IPS-NIHi11 (cell line): Measurements from ENCODE around the gene ZKSCAN7.
"Not testable (repeated sequence)": the region's sequence is repeated elsewhere in the genome, so short reads cannot be mapped to it uniquely, and the experiment has no call there.

Experiments
- DNase-seq: peaks from one replicate; pipeline ENCODE4 v3.0.0; 2012; ENCODE audit warnings: mixed read lengths, low spot score

ZKSCAN7 gene

GRCh38 chr3:44554626-44555592 is at the start of gene ZKSCAN7:
Gene ZKSCAN7, plus strand, starts transcription at chr3:44555193. Its CDS starts 1,855 bp downstream, at chr3:44557048.
- peak; percentile 94 for DNase-seq

GRCh38 chr3:44506556-44506955 is 48.4 kb upstream of the ZKSCAN7 start:
- no peak for DNase-seq

- DNase-seq: peak; percentile 15
These were observed 48.0 kb upstream of the ZKSCAN7 start for GRCh38 chr3:44506961-44507360.

- peak; percentile 8 for DNase-seq
These were observed 45.5 kb upstream of the ZKSCAN7 start for GRCh38 chr3:44509393-44509921.

GRCh38 chr3:44510000-44510368 is 45.0 kb upstream of the ZKSCAN7 start:
- DNase-seq: no peak

GRCh38 chr3:44511238-44511566 is 43.8 kb upstream of the ZKSCAN7 start:
- no peak for DNase-seq

GRCh38 chr3:44513513-44513912 is 41.5 kb upstream of the ZKSCAN7 start:
- DNase-seq: peak; percentile 68

- no peak for DNase-seq
These were observed 38.8 kb upstream of the ZKSCAN7 start for GRCh38 chr3:44516230-44516629.

- DNase-seq: no peak
These were observed 36.2 kb upstream of the ZKSCAN7 start for GRCh38 chr3:44518782-44519156.

GRCh38 chr3:44521721-44522120 is 33.3 kb upstream of the ZKSCAN7 start:
- DNase-seq: no peak

GRCh38 chr3:44522494-44522933 is 32.5 kb upstream of the ZKSCAN7 start:
- DNase-seq: no peak

GRCh38 chr3:44525060-44525459 is 29.9 kb upstream of the ZKSCAN7 start:
- DNase-seq: no peak

- no peak for DNase-seq
These were observed 25.1 kb upstream of the ZKSCAN7 start for GRCh38 chr3:44529927-44530326.

GRCh38 chr3:44530911-44531310 is 24.1 kb upstream of the ZKSCAN7 start:
- no peak for DNase-seq

- DNase-seq: not testable (repeated sequence)
These were observed 20.3 kb upstream of the ZKSCAN7 start for GRCh38 chr3:44534659-44535058.

- DNase-seq: no peak
These were observed 19.6 kb upstream of the ZKSCAN7 start for GRCh38 chr3:44535364-44535763.

- not testable (repeated sequence) for DNase-seq
These were observed 10.2 kb upstream of the ZKSCAN7 start for GRCh38 chr3:44544811-44545210.

GRCh38 chr3:44555723-44556122 is 730 bp downstream of the ZKSCAN7 start:
- peak; percentile 15 for DNase-seq

GRCh38 chr3:44557074-44557473 is 2.1 kb downstream of the ZKSCAN7 start:
- no peak for DNase-seq

GRCh38 chr3:44561076-44561475 is 6.1 kb downstream of the ZKSCAN7 start:
- DNase-seq: no peak

- DNase-seq: no peak
These were observed 7.2 kb downstream of the ZKSCAN7 start for GRCh38 chr3:44562147-44562546.

GRCh38 chr3:44568561-44568960 is 13.6 kb downstream of the ZKSCAN7 start:
- no peak for DNase-seq

GRCh38 chr3:44571024-44571423 is 16.0 kb downstream of the ZKSCAN7 start:
- DNase-seq: no peak

- DNase-seq: no peak
These were observed 21.6 kb downstream of the ZKSCAN7 start for GRCh38 chr3:44576613-44577012.
